Tracheal epithelial cell (primary cell): ENCODE measurements around the gene AASDH. TPM values are rescaled to one million over a fixed set of nuclear protein-coding genes. Genes with fewer than 3 reads are reported as not detected.

Experiments
- total RNA-seq: library from RNA; depleted of rRNA; stranded (reverse); fragments of >200 nt; gene quantifications from 2 replicates; pipeline ENCODE4 v1.2.1, GENCODE V29; 2014

AASDH gene
- 11.6 and 26.6 TPM in 2 replicates for total RNA-seq

GRCh38 chr4:56387023-56388001 lies at the start of gene AASDH:
TSS of gene AASDH (minus strand) at chr4:56387491. CDS start at chr4:56384299, 3,192 bp downstream.

GRCh38 chr4:56435140-56435926 lies 48.0 kb upstream of the AASDH start, which contains the start of gene PPAT:
TSS of gene PPAT (minus strand) at chr4:56435615. CDS start at chr4:56435477, 138 bp downstream.

Other genes starting within 250 kb of the AASDH start
- gene PPAT, start 48.1 kb upstream of the AASDH start, total RNA-seq: 26.0 and 39.6 TPM in 2 replicates
- gene PAICS, start 48.8 kb upstream of the AASDH start, total RNA-seq: 43.4 and 58.2 TPM in 2 replicates
- gene SRP72, start 80.1 kb upstream of the AASDH start, total RNA-seq: 68.8 and 72.8 TPM in 2 replicates
- gene ARL9, start 118.3 kb upstream of the AASDH start, total RNA-seq: 0.43 TPM in 1 of 2 replicates, not detected in the other